Neural cell (in vitro differentiated cells): ENCODE data around the gene CFAP92.

Source experiments
- RAD21 ChIP-seq: fragments of 450-650 bp; conservative IDR thresholded peaks from 2 replicates; pipeline ENCODE4 v1.6.1; 2014; ENCODE audit warnings: antibody characterized with exemption, mild to moderate bottlenecking, moderate library complexity
- TAF1 ChIP-seq: IDR thresholded peaks from 2 replicates; pipeline ENCODE4 v1.6.1; 2012; ENCODE audit warnings: low read depth
- TF ChIP-seq, protein P1 (sequence below): fragments of 450-650 bp; IDR thresholded peaks from 2 replicates; pipeline ENCODE4 v1.5.1; 2014; ENCODE audit warnings: antibody characterized with exemption, mild to moderate bottlenecking, moderate library complexity; ENCODE audit not compliant: poor library complexity, severe bottlenecking

DNA sequence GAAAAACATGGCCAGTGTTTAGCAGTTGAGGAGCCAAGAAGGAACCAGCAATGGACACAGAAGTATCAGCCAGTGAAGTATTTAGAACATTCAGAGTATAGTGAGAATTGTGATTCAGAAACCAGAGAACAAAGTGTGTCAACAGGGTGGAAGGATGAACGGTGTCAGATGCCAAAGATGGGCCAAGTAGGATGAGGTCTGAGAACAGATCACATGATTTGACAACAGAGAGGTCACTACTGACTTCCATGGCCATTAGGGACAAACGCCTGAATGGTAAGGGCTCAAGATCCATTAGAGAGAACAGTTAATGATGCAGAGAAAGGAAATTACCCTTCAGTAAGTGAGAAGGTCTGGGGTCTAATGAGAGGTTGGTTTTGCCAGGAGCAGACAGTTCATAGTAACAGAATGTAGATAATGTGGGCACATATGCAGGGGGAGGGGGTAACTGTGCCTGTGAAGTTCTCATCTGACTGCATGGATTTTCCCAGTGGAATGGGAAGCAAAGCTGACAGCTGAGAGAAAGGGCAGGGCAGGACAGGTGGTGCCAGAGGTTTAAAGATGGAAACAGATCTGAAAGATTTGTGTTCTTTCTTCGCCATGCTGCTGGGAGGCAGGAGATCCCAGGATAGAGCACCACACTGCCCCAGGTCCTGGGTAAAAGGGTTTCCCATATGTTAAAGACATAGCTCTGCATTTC, 119.2 kb downstream of the CFAP92 start:
- TF ChIP-seq, protein P1, sequence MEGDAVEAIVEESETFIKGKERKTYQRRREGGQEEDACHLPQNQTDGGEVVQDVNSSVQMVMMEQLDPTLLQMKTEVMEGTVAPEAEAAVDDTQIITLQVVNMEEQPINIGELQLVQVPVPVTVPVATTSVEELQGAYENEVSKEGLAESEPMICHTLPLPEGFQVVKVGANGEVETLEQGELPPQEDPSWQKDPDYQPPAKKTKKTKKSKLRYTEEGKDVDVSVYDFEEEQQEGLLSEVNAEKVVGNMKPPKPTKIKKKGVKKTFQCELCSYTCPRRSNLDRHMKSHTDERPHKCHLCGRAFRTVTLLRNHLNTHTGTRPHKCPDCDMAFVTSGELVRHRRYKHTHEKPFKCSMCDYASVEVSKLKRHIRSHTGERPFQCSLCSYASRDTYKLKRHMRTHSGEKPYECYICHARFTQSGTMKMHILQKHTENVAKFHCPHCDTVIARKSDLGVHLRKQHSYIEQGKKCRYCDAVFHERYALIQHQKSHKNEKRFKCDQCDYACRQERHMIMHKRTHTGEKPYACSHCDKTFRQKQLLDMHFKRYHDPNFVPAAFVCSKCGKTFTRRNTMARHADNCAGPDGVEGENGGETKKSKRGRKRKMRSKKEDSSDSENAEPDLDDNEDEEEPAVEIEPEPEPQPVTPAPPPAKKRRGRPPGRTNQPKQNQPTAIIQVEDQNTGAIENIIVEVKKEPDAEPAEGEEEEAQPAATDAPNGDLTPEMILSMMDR: no peak
- TF ChIP-seq TAF1 (no peak), RAD21 (no peak)
